Smooth muscle cell (in vitro differentiated cells): Measurements from ENCODE around the gene RGPD4. TPM values are rescaled to one million over a fixed set of nuclear protein-coding genes. Genes with fewer than 3 reads are reported as not detected.

Source experiments
- DNase-seq: peaks from one replicate; lab custom pipeline; 2025; ENCODE audit not compliant: unreplicated experiment; lab: John Stamatoyannopoulos, UW
- H2AFZ ChIP-seq: fragments of 200-600 bp; sonication (generic); 2 replicates; pipeline ENCODE4 v1.6.0; 2016; ENCODE audit warnings: antibody characterized with exemption, low read depth, mild to moderate bottlenecking
- H3F3A ChIP-seq: fragments of 200-600 bp; sonication (generic); 2 replicates; pipeline ENCODE4 v1.6.0; 2017; ENCODE audit warnings: antibody characterized with exemption, low read depth
- H3K27ac ChIP-seq: fragments of 200-600 bp; sonication (generic); 2 replicates; pipeline ENCODE4 v1.5.1; 2016; ENCODE audit warnings: low read depth, mild to moderate bottlenecking
- H3K27me3 ChIP-seq: fragments of 200-600 bp; sonication (generic); 2 replicates; pipeline ENCODE4 v1.6.1; 2016; ENCODE audit warnings: low read depth, mild to moderate bottlenecking
- H3K36me3 ChIP-seq: fragments of 200-600 bp; sonication (generic); 2 replicates; pipeline ENCODE4 v1.5.1; 2016; ENCODE audit warnings: low read depth
- H3K4me1 ChIP-seq: fragments of 200-600 bp; sonication (generic); 2 replicates; pipeline ENCODE4 v1.5.1; 2016; ENCODE audit warnings: low read depth
- H3K4me2 ChIP-seq: fragments of 200-600 bp; sonication (generic); 2 replicates; pipeline ENCODE4 v1.6.0; 2016; ENCODE audit warnings: mild to moderate bottlenecking
- H3K4me3 ChIP-seq: fragments of 200-600 bp; sonication (generic); 2 replicates; pipeline ENCODE4 v1.5.1; 2016; ENCODE audit warnings: mild to moderate bottlenecking
- H3K79me2 ChIP-seq: fragments of 200-600 bp; sonication (generic); 2 replicates; pipeline ENCODE4 v1.6.0; 2016; ENCODE audit warnings: low read depth, mild to moderate bottlenecking
- H3K9ac ChIP-seq: fragments of 200-600 bp; sonication (generic); 2 replicates; pipeline ENCODE4 v1.6.0; 2016; ENCODE audit warnings: low read depth
- H3K9me3 ChIP-seq: fragments of 200-600 bp; sonication (generic); replicated peaks from 2 replicates; pipeline ENCODE4 v1.5.1; 2016; ENCODE audit warnings: low read depth
- H4K20me1 ChIP-seq: fragments of 200-600 bp; sonication (generic); 2 replicates; pipeline ENCODE4 v1.6.0; 2016; ENCODE audit warnings: low read depth
- CTCF ChIP-seq: fragments of 200-600 bp; sonication (generic); IDR thresholded peaks from 2 replicates; pipeline ENCODE4 v1.5.1; 2017; ENCODE audit warnings: borderline replicate concordance, mild to moderate bottlenecking, antibody characterized with exemption; ENCODE audit not compliant: insufficient read depth, poor library complexity, severe bottlenecking
- WGBS: methylation state at CpG from one replicate; pipeline ENCODE4 v1.1.7; 2016; ENCODE audit warnings: low lambda C conversion rate; 5-methylcytosine and 5-hydroxymethylcytosine counted together
- polyA plus RNA-seq: library from polyadenylated mRNA; unstranded; fragments of >200 nt; fragmentation: Nextera tagmentation; extraction: Ambion mirVana; gene quantifications from 2 replicates; pipeline ENCODE4 v1.2.1, GENCODE V29; 2016
- total RNA-seq: library from RNA; depleted of rRNA; stranded (reverse); fragments of >200 nt; gene quantifications from 2 replicates; pipeline ENCODE4 v1.2.3, GENCODE V29; 2014

The RGPD4 gene
- total and polyA plus RNA-seq, 2 experiments from 2014 or later, result 0.04 TPM; not detected in 1

- no peaks in the 10 kb centered on the region for H4K20me1 ChIP-seq
- no peak overlapping the region for H2AFZ ChIP-seq
- H3F3A ChIP-seq, result peaks cover 7% of the 10 kb centered on the region
- H3K9me3 ChIP-seq, result no peaks in the 10 kb centered on the region
- no peak for TF ChIP-seq CTCF
- no peak overlapping the region for H3K9ac ChIP-seq
- WGBS, result 52% methylated on average over 3 of the region's 3 CpGs
- no peaks in the 10 kb centered on the region for H3K36me3 ChIP-seq
- no peak overlapping the region for H3K27ac ChIP-seq
- H3K4me1 ChIP-seq, result peaks cover 11% of the 10 kb centered on the region
- no peaks in the 10 kb centered on the region for H3K27me3 ChIP-seq
- H3K4me2 ChIP-seq, result no peak overlapping the region
- H3K4me3 ChIP-seq, result no peak overlapping the region
- no peaks in the 10 kb centered on the region for H3K79me2 ChIP-seq
- DNase-seq, result no peak
Observed at GRCh38 chr2:107927034-107927534, 100.4 kb downstream of the RGPD4 start.

GRCh38 chr2:107931412-107931811, 104.7 kb downstream of the RGPD4 start:
- H3K79me2 ChIP-seq, result no peaks in the 10 kb centered on the region
- H3K9ac ChIP-seq, result no peak overlapping the region
- H3K36me3 ChIP-seq, result no peaks in the 10 kb centered on the region
- H3K4me2 ChIP-seq, result peak overlapping the region; percentile 53
- H2AFZ ChIP-seq, result peak overlapping the region; percentile 82
- H3K27ac ChIP-seq, result peak overlapping the region; percentile 62
- 27% methylated on average over 3 of the region's 3 CpGs for WGBS
- H3F3A ChIP-seq, result peaks cover 7% of the 10 kb centered on the region
- peaks cover 13% of the 10 kb centered on the region for H3K4me1 ChIP-seq
- no peak for DNase-seq
- H3K4me3 ChIP-seq, result no peak overlapping the region
- H3K9me3 ChIP-seq, result no peaks in the 10 kb centered on the region
- TF ChIP-seq CTCF, result no peak
- no peaks in the 10 kb centered on the region for H4K20me1 ChIP-seq
- H3K27me3 ChIP-seq, result no peaks in the 10 kb centered on the region

GRCh38 chr2:107932488-107932887, 105.8 kb downstream of the RGPD4 start:
- peaks cover 13% of the 10 kb centered on the region for H3K4me1 ChIP-seq
- H3K27ac ChIP-seq, result peak overlapping the region; percentile 62
- H4K20me1 ChIP-seq, result no peaks in the 10 kb centered on the region
- no peaks in the 10 kb centered on the region for H3K79me2 ChIP-seq
- no peak overlapping the region for H3K4me3 ChIP-seq
- H3K4me2 ChIP-seq, result peak overlapping the region; percentile 53
- H3K9me3 ChIP-seq, result no peaks in the 10 kb centered on the region
- no peak for DNase-seq
- no peak overlapping the region for H3K9ac ChIP-seq
- TF ChIP-seq CTCF, result no peak
- H3K36me3 ChIP-seq, result no peaks in the 10 kb centered on the region
- 53% methylated on average over 2 of the region's 2 CpGs for WGBS
- peak overlapping the region; percentile 82 for H2AFZ ChIP-seq
- peaks cover 7% of the 10 kb centered on the region for H3F3A ChIP-seq
- no peaks in the 10 kb centered on the region for H3K27me3 ChIP-seq

GRCh38 chr2:107932979-107933378, 106.3 kb downstream of the RGPD4 start:
- Histone ChIP-seq H3K9ac (no peak overlapping the region), H3K27ac (no peak overlapping the region), H3K4me3 (no peak overlapping the region), H3K27me3 (no peaks in the 10 kb centered on the region), H4K20me1 (no peaks in the 10 kb centered on the region), H3K9me3 (no peaks in the 10 kb centered on the region), H3K4me2 (peak overlapping the region; percentile 53), H3F3A (peaks cover 7% of the 10 kb centered on the region), H3K4me1 (peaks cover 13% of the 10 kb centered on the region), H3K79me2 (no peaks in the 10 kb centered on the region), H3K36me3 (no peaks in the 10 kb centered on the region), H2AFZ (no peak overlapping the region)
- no peak for DNase-seq
- TF ChIP-seq CTCF, result peak; percentile 51
- WGBS, result 82% methylated on average over 3 of the region's 3 CpGs
